HepG2 (cell line): ENCODE results near the gene DNASE1L2. TPM values are rescaled to one million over a fixed set of nuclear protein-coding genes. Genes with fewer than 3 reads are reported as not detected.

Experiments used
- ATAC-seq: fragments of 200-7000 bp; cut with Tn5 transposase; 3 replicates; pipeline ENCODE4 v1.9.1; 2020; ENCODE audit warnings: mild to moderate bottlenecking, moderate library complexity
- BruUV-seq: library from RNA; stranded (reverse); fragments of 400-500 nt; replicated peaks from 2 replicates; lab custom pipeline; 2021; lab: Mats Ljungman, UMichigan
- CTCF ChIA-PET: fragments of 300-600 bp; formaldehyde crosslinking; extraction: SDS; loops from one replicate; lab custom pipeline; 2021; ENCODE audit warnings: low total read pairs, inconsistent platforms, low intra/inter-chr PET ratio; lab: Yijun Ruan, JAX
- POLR2A ChIA-PET: fragments of 350-600 bp; sonication (Branson Sonifier 250); formaldehyde crosslinking; loops from one replicate; lab custom pipeline; 2020; ENCODE audit warnings: antibody characterized with exemption, inconsistent platforms; lab: Yijun Ruan, JAX
- DNase-seq: peaks from one replicate; pipeline ENCODE4 v3.0.0-alpha.2; 2015; ENCODE audit warnings: low spot score
- FAIRE-seq: peaks from 3 replicates; lab custom pipeline; 2011; peaks lifted over from hg19 to GRCh38; lab: Jason Lieb, UNC
- H2AFZ ChIP-seq: one replicate; pipeline ENCODE4 v1.6.1; 2011; ENCODE audit warnings: low read length, inconsistent platforms
- H3K27ac ChIP-seq: fragments of 300-600 bp; 3 replicates; pipeline ENCODE4 v1.8.0; 2011; ENCODE audit warnings: mixed run types, mild to moderate bottlenecking, mixed read lengths, low read length, inconsistent platforms; ENCODE audit not compliant: insufficient read depth; ENCODE audit errors: extremely low read length
- H3K27me3 ChIP-seq, 2 experiments: fragments of 200-600 bp in 1 of 2; 2 replicates in 1 of 2; 3 replicates in 1 of 2; pipeline versions ENCODE4 v1.6.0 to v1.8.0; 2011; ENCODE audit warnings: low read length in 2 of 2, mild to moderate bottlenecking in 2 of 2, moderate library complexity in 2 of 2, inconsistent platforms in 1 of 2; ENCODE audit not compliant: insufficient read depth in 2 of 2, control insufficient read depth in 1 of 2
- H3K36me3 ChIP-seq, 2 experiments: fragments of 200-600 bp in 1 of 2; replicated peaks in 1 of 2; 2 replicates in 1 of 2; 3 replicates in 1 of 2; pipeline versions ENCODE4 v1.5.1 to v1.8.0; 2011; ENCODE audit warnings: low read length in 2 of 2, inconsistent platforms in 1 of 2; ENCODE audit not compliant: insufficient read depth in 2 of 2, control insufficient read depth in 1 of 2
- H3K4me1 ChIP-seq: 2 replicates; pipeline ENCODE4 v1.5.1; 2012; ENCODE audit warnings: low read length, inconsistent platforms; ENCODE audit not compliant: insufficient read depth
- H3K4me2 ChIP-seq: 2 replicates; pipeline ENCODE4 v1.6.0; 2011; ENCODE audit warnings: low read depth, low read length, inconsistent platforms
- H3K4me3 ChIP-seq, 3 experiments: fragments of 200-600 bp in 1 of 3; sonication (generic), shearing (Covaris generic) in 1 of 3; replicated peaks in 1 of 3; 2 replicates each; pipeline ENCODE4 v1.5.1; 2011 to 2016; ENCODE audit warnings: low read length in 3 of 3, inconsistent platforms in 2 of 3, low read depth in 2 of 3, mild to moderate bottlenecking in 2 of 3, control low read depth in 1 of 3, mixed read lengths in 1 of 3; ENCODE audit not compliant: insufficient read depth in 1 of 3
- H3K79me2 ChIP-seq: one replicate; pipeline ENCODE4 v1.6.1; 2011; ENCODE audit warnings: low read length, inconsistent platforms; ENCODE audit not compliant: insufficient read depth
- H3K9ac ChIP-seq: 2 replicates; pipeline ENCODE4 v1.6.0; 2011; ENCODE audit warnings: mild to moderate bottlenecking, low read depth, low read length, inconsistent platforms; ENCODE audit not compliant: insufficient read depth
- H3K9me3 ChIP-seq: 2 replicates; pipeline ENCODE4 v1.5.1; 2012; ENCODE audit warnings: mild to moderate bottlenecking, low read length
- H4K20me1 ChIP-seq: 2 replicates; pipeline ENCODE4 v1.6.0; 2011; ENCODE audit warnings: inconsistent platforms, mild to moderate bottlenecking, low read length, moderate library complexity; ENCODE audit not compliant: insufficient read depth
- AGO2 ChIP-seq: fragments of 200-400 bp; formaldehyde crosslinking; optimal IDR thresholded peaks from 2 replicates; pipeline ENCODE3; 2017; ENCODE audit warnings: mild to moderate bottlenecking, low read depth, low read length, moderate library complexity
- NFE2L2 ChIP-seq: fragments of 150-350 bp; IDR thresholded peaks from 2 replicates; pipeline ENCODE4 v1.6.1; 2014; ENCODE audit warnings: low read length
- POLR2AphosphoS5 ChIP-seq: IDR thresholded peaks from 2 replicates; pipeline ENCODE4 v1.6.1; 2012; ENCODE audit warnings: low read depth, low read length
- RAD21 ChIP-seq: fragments of 450-650 bp; formaldehyde crosslinking; IDR thresholded peaks from 2 replicates; pipeline ENCODE4 v1.5.0; 2020; ENCODE audit warnings: mild to moderate bottlenecking
- ZNF263 ChIP-seq: sonication (generic); formaldehyde crosslinking; IDR thresholded peaks from 2 replicates; pipeline ENCODE4 v1.4.0; 2020; ENCODE audit warnings: missing genetic modification reagents
- ZNF768 ChIP-seq: sonication (generic); formaldehyde crosslinking; IDR thresholded peaks from 2 replicates; pipeline ENCODE4 v1.4.0; 2020; ENCODE audit warnings: missing genetic modification reagents
- WGBS: methylation state at CpG from one replicate; pipeline ENCODE4 v1.1.6; 2017; ENCODE audit warnings: low lambda C conversion rate; 5-methylcytosine and 5-hydroxymethylcytosine counted together
- in situ Hi-C: cut with HindIII; loops from 2 replicates; pipeline ENCODE4 v1.10.0; 2017; ENCODE audit warnings: low pct_unique_long_range_greater_than_20kb; ENCODE audit not compliant: extremely low pct_ligation_motif_present
- intact Hi-C: fragments of 100-400 bp; cut with micrococcal nuclease; formaldehyde crosslinking; loops from one replicate; pipeline ENCODE4 v1.10.0; 2022; ENCODE audit not compliant: unreplicated experiment
- polyA plus RNA-seq, 8 experiments: library from polyadenylated mRNA; depleted of rRNA in 3 of 8; stranded (reverse) in 7 of 8; unstranded in 1 of 8; fragments of >200 nt; fragmentation: Illumina TruSeq in 4 of 8; extraction: Trizol in 4 of 8; gene quantifications; 2 replicates each; pipeline versions ENCODE4 v1.2.1 to v1.2.3, GENCODE V29; 2011 to 2016; ENCODE audit warnings: low read depth in 4 of 8, missing spikeins in 1 of 8, mixed read lengths in 1 of 8; ENCODE audit not compliant: insufficient read depth in 1 of 8
- total RNA-seq, 5 experiments: library from RNA; depleted of rRNA; stranded (reverse); fragments of >200 nt; fragmentation: Illumina TruSeq; extraction: Trizol; gene quantifications; 2 replicates each; pipeline ENCODE4 v1.2.3, GENCODE V29; 2016; ENCODE audit warnings: low read depth in 1 of 5
- TF ChIP-seq, protein P1 (sequence below): IDR thresholded peaks from 2 replicates; pipeline ENCODE4 v1.6.1; 2016; ENCODE audit warnings: low read depth, borderline replicate concordance

Gene DNASE1L2
- total and polyA plus RNA-seq, 2 of the 13 experiments (the other 11 are each of a cell fraction or from before 2014, with no cell fraction given) = 0.44 to 0.50 TPM

DNA sequence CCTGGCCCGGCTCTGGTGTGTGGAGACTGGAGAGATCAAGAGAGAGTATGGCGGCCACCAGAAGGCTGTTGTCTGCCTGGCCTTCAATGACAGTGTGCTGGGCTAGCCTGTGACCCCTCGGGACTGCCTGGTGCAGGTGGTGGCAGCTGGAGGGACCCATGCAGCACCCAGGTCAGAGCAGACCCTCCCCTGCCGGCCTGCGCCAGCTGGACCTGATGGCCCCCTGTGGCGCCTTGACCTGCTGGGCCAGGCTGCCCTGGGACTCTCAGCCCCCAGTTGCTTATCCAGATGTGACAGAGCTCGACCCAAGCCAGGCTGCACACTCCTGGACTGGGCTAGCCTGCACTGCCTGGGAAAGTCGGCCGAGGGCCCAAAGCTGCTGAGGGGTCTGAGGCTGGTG lies 27.5 kb upstream of the DNASE1L2 start:
- DNase-seq = no peak
- 0 out of 2 replicates have a peak, but pooled peaks cover 3% of the 10 kb centered on the region for H4K20me1 ChIP-seq
- H3K4me2 ChIP-seq = no peak overlapping the region
- H3K36me3 ChIP-seq = peaks cover 4 to 20% of the 10 kb centered on the region in 2 experiments; a peak in 4 of 5 replicates
- FAIRE-seq = no peak
- H3K27me3 ChIP-seq = no peaks in the 10 kb centered on the region
- no peak for ATAC-seq
- WGBS = 100% methylated on average over 2 of the region's 9 CpGs
- no peaks in the 10 kb centered on the region for H3K9me3 ChIP-seq
- intact Hi-C loops = no loop called here
- TF ChIP-seq, protein P1, sequence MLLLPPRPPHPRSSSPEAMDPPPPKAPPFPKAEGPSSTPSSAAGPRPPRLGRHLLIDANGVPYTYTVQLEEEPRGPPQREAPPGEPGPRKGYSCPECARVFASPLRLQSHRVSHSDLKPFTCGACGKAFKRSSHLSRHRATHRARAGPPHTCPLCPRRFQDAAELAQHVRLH (CRISPR knock-in tag) = no peak
- TF ChIP-seq POLR2AphosphoS5 = 0 out of 2 replicates have a peak, but pooled peaks have one; percentile 9
- H3K27ac ChIP-seq = no peak overlapping the region
- H3K4me3 ChIP-seq = no peak overlapping the region
- CTCF ChIA-PET = no interaction called here
- no peak overlapping the region for H2AFZ ChIP-seq
- POLR2A ChIA-PET = interaction anchor here (0.7 kb wide), 1 partner anchor 14 kb away, joined by 3 read pairs; no protein-coding TSS in a partner anchor
- BruUV-seq = no TSS peak
- in situ Hi-C loops = no loop called here
- H3K9ac ChIP-seq = no peak overlapping the region
- peaks cover 21% of the 10 kb centered on the region for H3K79me2 ChIP-seq
- H3K4me1 ChIP-seq = peaks cover 60% of the 10 kb centered on the region

DNA sequence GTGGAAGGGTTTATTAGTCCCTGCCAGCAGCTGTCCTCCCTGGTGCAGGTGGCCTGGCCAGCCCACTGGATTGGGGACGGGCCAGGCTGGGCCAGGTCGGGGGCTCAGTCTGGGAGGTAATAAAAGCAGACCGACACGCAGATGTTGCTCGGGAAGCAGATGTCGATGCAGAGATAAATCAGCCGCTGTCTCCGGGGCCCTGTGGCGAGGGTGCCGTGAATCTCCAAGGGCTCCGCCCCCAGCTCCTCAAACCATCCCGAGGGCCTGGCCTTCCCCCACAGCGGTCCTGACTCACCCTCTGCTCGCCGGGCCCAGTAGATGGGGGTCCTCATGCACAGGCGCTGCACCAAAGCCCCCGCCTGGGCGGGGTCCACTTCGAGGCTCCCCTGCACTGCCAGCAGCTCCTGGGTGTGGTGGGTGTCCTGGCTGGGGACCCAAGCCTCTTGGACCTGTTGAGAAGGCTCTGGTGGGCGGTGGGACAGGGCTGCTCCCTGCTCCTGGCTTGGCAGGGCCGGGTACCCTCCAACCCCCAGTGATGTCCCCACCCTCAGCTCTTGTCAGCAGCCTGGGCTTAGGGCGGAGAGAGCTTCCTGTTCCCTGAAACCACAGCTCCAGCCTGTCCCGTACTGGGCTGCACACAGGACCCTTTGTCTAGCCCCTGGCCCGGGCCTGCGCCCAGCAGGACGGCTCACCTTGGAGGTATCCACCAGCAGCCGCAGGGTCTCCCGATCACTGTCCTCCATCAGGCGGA lies 26.8 kb upstream of the DNASE1L2 start:
- POLR2A ChIA-PET = interaction anchor here (0.7 to 0.9 kb wide), 2 partner anchors 15 to 17 kb away, joined by 3 read pairs; no protein-coding TSS in a partner anchor

More for the DNA sequence above, 26.8 kb upstream of the DNASE1L2 start:
- H3K4me3 ChIP-seq = no peak overlapping the region
- no peak for FAIRE-seq
- WGBS = 89% methylated on average over 7 of the region's 29 CpGs
- H3K79me2 ChIP-seq = peaks cover 27% of the 10 kb centered on the region
- no peak for TF ChIP-seq NFE2L2
- TF ChIP-seq RAD21 (CRISPR knock-in tag) = no peak
- TF ChIP-seq ZNF263 (CRISPR knock-in tag) = 0 out of 2 replicates have a peak, but pooled peaks have one; percentile 17
- peak; percentile 77 for TF ChIP-seq AGO2
- no peak for TF ChIP-seq ZNF768 (CRISPR knock-in tag)
- peaks cover 4 to 20% of the 10 kb centered on the region in 2 experiments; a peak in 4 of 5 replicates for H3K36me3 ChIP-seq
- H3K27me3 ChIP-seq = no peaks in the 10 kb centered on the region; a peak in 1 of 5 replicates
- peaks cover 57% of the 10 kb centered on the region for H3K4me1 ChIP-seq
- H3K9me3 ChIP-seq = no peaks in the 10 kb centered on the region
- H3K27ac ChIP-seq = no peak overlapping the region
- no peak overlapping the region for H2AFZ ChIP-seq
- DNase-seq = no peak
- ATAC-seq = no peak
- 0 out of 2 replicates have a peak, but pooled peaks cover 3% of the 10 kb centered on the region for H4K20me1 ChIP-seq
- CTCF ChIA-PET = no interaction called here
- intact Hi-C loops (no loop called here), in situ Hi-C loops (no loop called here)
- no peak overlapping the region for H3K9ac ChIP-seq
- BruUV-seq = no TSS peak
- no peak overlapping the region for H3K4me2 ChIP-seq
